OCI-LY7 (cell line): ENCODE results near the gene TTLL7. TPM values are rescaled to one million over a fixed set of nuclear protein-coding genes. Genes with fewer than 3 reads are reported as not detected.

Experiments
- BruUV-seq: library from RNA; stranded (reverse); fragments of 400-500 nt; replicated peaks from 2 replicates; lab custom pipeline; 2021; lab: Mats Ljungman, UMichigan
- CTCF ChIA-PET: fragments of 300-600 bp; sonication (Branson Sonifier 250); formaldehyde crosslinking; loops from one replicate; lab custom pipeline; 2022; ENCODE audit warnings: antibody characterized with exemption; ENCODE audit not compliant: unreplicated experiment; lab: Charles Lee
- POLR2A ChIA-PET: fragments of 300-600 bp; sonication (Branson Sonifier 250); formaldehyde crosslinking; loops from one replicate; lab custom pipeline; 2022; ENCODE audit warnings: antibody characterized with exemption; lab: Charles Lee
- DNase-seq: peaks from one replicate; pipeline ENCODE4 v3.0.0-alpha.2; 2015; ENCODE audit warnings: low spot score
- H2AFZ ChIP-seq: fragments of 200-600 bp; sonication (generic), shearing (Covaris generic); 2 replicates; pipeline ENCODE4 v1.6.1; 2014; ENCODE audit warnings: mild to moderate bottlenecking, antibody characterized with exemption, low read length, moderate library complexity
- H3K27ac ChIP-seq: fragments of 200-600 bp; sonication (generic); 2 replicates; pipeline ENCODE4 v1.5.1; 2014; ENCODE audit warnings: mixed run types, low read depth, mild to moderate bottlenecking, moderate library complexity, low read length, inconsistent platforms; ENCODE audit not compliant: poor library complexity, severe bottlenecking
- H3K36me3 ChIP-seq: fragments of 200-600 bp; sonication (generic); 2 replicates; pipeline ENCODE4 v1.6.1; 2014; ENCODE audit warnings: mild to moderate bottlenecking, antibody characterized with exemption, low read length, moderate library complexity, mixed read lengths; ENCODE audit not compliant: insufficient read depth
- H3K4me1 ChIP-seq: fragments of 200-600 bp; sonication (generic); 2 replicates; pipeline ENCODE4 v1.5.1; 2014; ENCODE audit warnings: mild to moderate bottlenecking, low read length; ENCODE audit not compliant: insufficient read depth, poor library complexity, severe bottlenecking
- H3K4me2 ChIP-seq: fragments of 200-600 bp; sonication (generic); 2 replicates; pipeline ENCODE4 v1.6.1; 2014; ENCODE audit warnings: mild to moderate bottlenecking, low read length
- H3K4me3 ChIP-seq: fragments of 200-600 bp; sonication (generic); 2 replicates; pipeline ENCODE4 v1.5.1; 2014; ENCODE audit warnings: mild to moderate bottlenecking, low read depth, low read length; ENCODE audit not compliant: poor library complexity, severe bottlenecking
- H3K79me2 ChIP-seq: fragments of 200-600 bp; sonication (generic); 2 replicates; pipeline ENCODE4 v1.6.1; 2016; ENCODE audit warnings: low read depth, mild to moderate bottlenecking, low read length, moderate library complexity, mixed read lengths; ENCODE audit not compliant: insufficient read depth
- H3K9me2 ChIP-seq: fragments of 200-600 bp; sonication (generic); 2 replicates; pipeline ENCODE4 v1.6.1; 2016; ENCODE audit warnings: mild to moderate bottlenecking, low read length, mixed read lengths; ENCODE audit not compliant: insufficient read depth
- H3K9me3 ChIP-seq: fragments of 200-600 bp; sonication (generic); 2 replicates; pipeline ENCODE4 v1.6.1; 2014; ENCODE audit warnings: mild to moderate bottlenecking, mixed run types, low read length, mixed read lengths
- H4K20me1 ChIP-seq: fragments of 200-600 bp; sonication (generic); 2 replicates; pipeline ENCODE4 v1.6.1; 2014; ENCODE audit warnings: mild to moderate bottlenecking, antibody characterized with exemption, low read length, moderate library complexity, mixed read lengths; ENCODE audit not compliant: insufficient read depth
- CTCF ChIP-seq: fragments of 200-600 bp; sonication (generic); conservative IDR thresholded peaks from 2 replicates; pipeline ENCODE4 v1.5.1; 2014; ENCODE audit warnings: mild to moderate bottlenecking, antibody characterized with exemption, low read length, moderate library complexity, mixed read lengths
- EZH2phosphoT487 ChIP-seq: fragments of 200-600 bp; sonication (generic); IDR thresholded peaks from 2 replicates; pipeline ENCODE4 v1.6.1; 2018; ENCODE audit warnings: low read depth, borderline replicate concordance, mild to moderate bottlenecking, mixed run types, antibody characterized with exemption, low read length, moderate library complexity, mixed read lengths
- intact Hi-C: fragments of 100-400 bp; cut with micrococcal nuclease; formaldehyde crosslinking; loops from one replicate; pipeline ENCODE4 v1.10.0; 2022; ENCODE audit not compliant: unreplicated experiment
- total RNA-seq, 2 experiments: library from RNA; depleted of rRNA in 1 of 2; stranded (reverse); fragments of >200 nt in 1 of 2; shearing (Covaris generic) in 1 of 2; gene quantifications; 2 replicates each; pipeline ENCODE4 v1.2.3, GENCODE V29; 2014 to 2022

TTLL7 gene
- total RNA-seq, 2 experiments from 2014 or later, result 0.76 to 0.88 TPM

GRCh38 chr1:83816836-83817235 lies 182.1 kb downstream of the TTLL7 start:
- Histone ChIP-seq H3K9me3 (no peaks in the 10 kb centered on the region), H4K20me1 (no peaks in the 10 kb centered on the region), H3K4me2 (no peak overlapping the region), H3K27ac (no peak overlapping the region), H3K9me2 (no peaks in the 10 kb centered on the region), H3K4me1 (no peaks in the 10 kb centered on the region), H3K4me3 (no peak overlapping the region), H3K36me3 (no peaks in the 10 kb centered on the region), H3K79me2 (no peaks in the 10 kb centered on the region), H2AFZ (no peak overlapping the region)
- DNase-seq, result no peak
- CTCF ChIA-PET, result no interaction called here
- POLR2A ChIA-PET, result interaction anchor here (1.2 to 1.4 kb wide), 2 partner anchors 9 to 43 kb away, joined by 3 read pairs; no protein-coding TSS in a partner anchor
- intact Hi-C loops, result no loop called here
- TF ChIP-seq CTCF (no peak), EZH2phosphoT487 (no peak)
- no TSS peak for BruUV-seq

- TF ChIP-seq CTCF, result no peak
- no peak for TF ChIP-seq EZH2phosphoT487
- no peaks in the 10 kb centered on the region for H3K9me3 ChIP-seq
- intact Hi-C loops, result no loop called here
- POLR2A ChIA-PET, result interaction anchor here (1.5 kb wide), 1 partner anchor 23 kb away, joined by 4 read pairs; no protein-coding TSS in a partner anchor
- no peaks in the 10 kb centered on the region for H3K9me2 ChIP-seq
- no peak overlapping the region for H3K27ac ChIP-seq
- DNase-seq, result no peak
- no peaks in the 10 kb centered on the region for H3K4me1 ChIP-seq
- H4K20me1 ChIP-seq, result no peaks in the 10 kb centered on the region
- H3K4me2 ChIP-seq, result no peak overlapping the region
- H3K4me3 ChIP-seq, result no peak overlapping the region
- no peaks in the 10 kb centered on the region for H3K36me3 ChIP-seq
- H2AFZ ChIP-seq, result no peak overlapping the region
- H3K79me2 ChIP-seq, result no peaks in the 10 kb centered on the region
- CTCF ChIA-PET, result no interaction called here
- BruUV-seq, result no TSS peak
Observed at GRCh38 chr1:83815330-83815729, 183.6 kb downstream of the TTLL7 start.

Other genes with a start within 250 kb of the TTLL7 start
- gene PRKACB, start 145.1 kb upstream of the TTLL7 start, total RNA-seq (2014; rRNA removed; shearing (Covaris generic)), result 14.1 and 16.6 TPM in 2 replicates
- 38.5 and 40.3 TPM in 2 replicates for gene PRKACB, start 145.1 kb upstream of the TTLL7 start, total RNA-seq (2022)